Kidney (tissue), 14 donors: ENCODE measurements around the gene OR56A3. TPM values are rescaled to one million over a fixed set of nuclear protein-coding genes. Genes with fewer than 3 reads are reported as not detected.

Source experiments
- DNase-seq, 5 donors: peaks; one replicate each; pipeline ENCODE4 v3.0.0-alpha.2; 2013 to 2020
- FAIRE-seq: peaks from 2 replicates; lab custom pipeline; 2012; peaks lifted over from hg19 to GRCh38; lab: Jason Lieb, UNC
- H3K27ac ChIP-seq, 2 donors: one replicate each; pipeline ENCODE4 v1.7.0; 2013; ENCODE audit warnings: low read depth in 2 of 2, low read length in 2 of 2, inconsistent platforms in 1 of 2
- H3K27me3 ChIP-seq: one replicate; pipeline ENCODE4 v1.7.1; 2013; ENCODE audit warnings: low read length, inconsistent platforms; ENCODE audit not compliant: control insufficient read depth, insufficient read depth
- H3K36me3 ChIP-seq, 3 donors: one replicate each; pipeline versions ENCODE4 v1.7.0 to v1.7.1; 2013; ENCODE audit warnings: low read length in 3 of 3, control low read depth in 1 of 3, inconsistent platforms in 1 of 3; ENCODE audit not compliant: insufficient read depth in 3 of 3, control insufficient read depth in 2 of 3
- H3K4me1 ChIP-seq, 3 donors: one replicate each; pipeline versions ENCODE4 v1.7.0 to v1.7.1; 2013; ENCODE audit warnings: low read length in 3 of 3, inconsistent platforms in 1 of 3, low read depth in 1 of 3; ENCODE audit not compliant: control insufficient read depth in 2 of 3, insufficient read depth in 2 of 3
- H3K4me3 ChIP-seq, 3 donors: one replicate each; pipeline versions ENCODE4 v1.7.0 to v1.8.1; 2013; ENCODE audit warnings: low read length in 3 of 3, control low read depth in 1 of 3, inconsistent platforms in 1 of 3
- H3K9ac ChIP-seq, 3 donors: one replicate each; pipeline versions ENCODE4 v1.7.0 to v1.7.1; 2013; ENCODE audit warnings: low read length in 3 of 3, control low read depth in 1 of 3, inconsistent platforms in 1 of 3
- H3K9me3 ChIP-seq, 3 donors: one replicate each; pipeline versions ENCODE4 v1.7.0 to v1.7.1; 2013; ENCODE audit warnings: low read length in 3 of 3, control low read depth in 1 of 3, inconsistent platforms in 1 of 3; ENCODE audit not compliant: control insufficient read depth in 2 of 3, insufficient read depth in 1 of 3
- intact Hi-C: fragments of 100-400 bp; cut with DNase I; formaldehyde crosslinking; loops from one replicate; pipeline ENCODE4 v1.11.1; 2022
- polyA plus RNA-seq: library from polyadenylated mRNA; stranded (reverse); fragments of 350-450 nt; fragmentation: Illumina TruSeq; extraction: RNeasy Lipid Tissue Mini Kit (QIAGEN cat#74804); gene quantifications from one replicate; pipeline ENCODE4 v1.2.3, GENCODE V29; 2014; ENCODE audit warnings: low read depth, low replicate concordance; ENCODE audit not compliant: insufficient read depth
- total RNA-seq: library from RNA; stranded (reverse); fragmentation: NEBNext Ultra II Directional; extraction: Animal tissue kit (Norgen Biotek cat#: 25700); gene quantifications from one replicate; pipeline ENCODE4 v1.2.1, GENCODE V29; 2021
- TF ChIP-seq, protein P1 (sequence below): IDR thresholded peaks from 3 replicates; pipeline ENCODE4 v1.5.1; 2012; ENCODE audit warnings: mild to moderate bottlenecking, moderate library complexity, borderline replicate concordance; ENCODE audit not compliant: insufficient read depth; ENCODE audit errors: extremely low read depth
- donor health status: control.
- donor health status: control.
- donor health status: control.
- donor health status: control.
- donor health status: control.
- donor health status: DM: yes; HTN: yes; CAD: no.
- donor health status: Normal renal cell carcinoma (clear cell type).

Gene OR56A3
- total and polyA plus RNA-seq, 2 donors from 2014 or later: not detected

DNA sequence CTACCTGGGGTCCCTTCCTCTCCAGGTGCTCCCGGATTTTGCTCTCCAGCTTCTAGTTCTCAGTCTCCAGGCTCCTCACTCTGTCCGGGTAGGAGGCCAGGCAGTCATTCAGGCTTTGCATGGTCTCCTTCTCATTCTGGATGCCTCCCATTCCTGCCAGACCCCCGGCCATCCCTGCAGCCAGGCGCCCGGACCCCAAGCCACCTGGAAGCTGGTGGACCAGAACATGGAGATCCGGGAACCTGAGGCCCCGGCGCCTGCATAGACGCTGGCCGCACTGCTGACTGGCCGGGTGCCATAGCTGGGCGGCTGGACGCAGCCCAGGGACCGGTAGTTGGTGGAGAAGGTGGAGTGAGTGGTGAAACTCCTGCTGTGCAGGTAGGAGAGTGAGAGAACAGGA lies 52.7 kb downstream of the OR56A3 start:
- TF ChIP-seq, protein P1, sequence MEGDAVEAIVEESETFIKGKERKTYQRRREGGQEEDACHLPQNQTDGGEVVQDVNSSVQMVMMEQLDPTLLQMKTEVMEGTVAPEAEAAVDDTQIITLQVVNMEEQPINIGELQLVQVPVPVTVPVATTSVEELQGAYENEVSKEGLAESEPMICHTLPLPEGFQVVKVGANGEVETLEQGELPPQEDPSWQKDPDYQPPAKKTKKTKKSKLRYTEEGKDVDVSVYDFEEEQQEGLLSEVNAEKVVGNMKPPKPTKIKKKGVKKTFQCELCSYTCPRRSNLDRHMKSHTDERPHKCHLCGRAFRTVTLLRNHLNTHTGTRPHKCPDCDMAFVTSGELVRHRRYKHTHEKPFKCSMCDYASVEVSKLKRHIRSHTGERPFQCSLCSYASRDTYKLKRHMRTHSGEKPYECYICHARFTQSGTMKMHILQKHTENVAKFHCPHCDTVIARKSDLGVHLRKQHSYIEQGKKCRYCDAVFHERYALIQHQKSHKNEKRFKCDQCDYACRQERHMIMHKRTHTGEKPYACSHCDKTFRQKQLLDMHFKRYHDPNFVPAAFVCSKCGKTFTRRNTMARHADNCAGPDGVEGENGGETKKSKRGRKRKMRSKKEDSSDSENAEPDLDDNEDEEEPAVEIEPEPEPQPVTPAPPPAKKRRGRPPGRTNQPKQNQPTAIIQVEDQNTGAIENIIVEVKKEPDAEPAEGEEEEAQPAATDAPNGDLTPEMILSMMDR: no peak
- no peaks in the 10 kb centered on the region for H3K27me3 ChIP-seq
- intact Hi-C loops: no loop called here
- no peak overlapping the region for H3K27ac ChIP-seq
- H3K9ac ChIP-seq: no peak overlapping the region
- no peak overlapping the region for H3K4me3 ChIP-seq
- no peaks in the 10 kb centered on the region for H3K4me1 ChIP-seq
- FAIRE-seq (no peak), DNase-seq (peak in 1 of 5 donors; percentile 69)
- H3K36me3 ChIP-seq: no peaks in the 10 kb centered on the region
- H3K9me3 ChIP-seq: no peaks in the 10 kb centered on the region

Other genes starting within 250 kb of the OR56A3 start
- gene OR56B1, start 205.8 kb upstream of the OR56A3 start, total RNA-seq: 0.28 TPM
- gene OR56B1, start 205.8 kb upstream of the OR56A3 start, polyA plus RNA-seq: not detected
- gene OR52N4, start 188.0 kb upstream of the OR56A3 start, total RNA-seq: 0.60 TPM
- gene OR52N4, start 188.0 kb upstream of the OR56A3 start, polyA plus RNA-seq: not detected
- not detected for gene OR52N5, start 158.9 kb upstream of the OR56A3 start, total RNA-seq
- not detected for gene OR52N5, start 158.9 kb upstream of the OR56A3 start, polyA plus RNA-seq
- gene OR52N1, start 151.0 kb upstream of the OR56A3 start, total RNA-seq: not detected
- gene OR52N1, start 151.0 kb upstream of the OR56A3 start, polyA plus RNA-seq: not detected
- not detected for gene OR52N2, start 133.3 kb upstream of the OR56A3 start, total RNA-seq
- gene OR52N2, start 133.3 kb upstream of the OR56A3 start, polyA plus RNA-seq: not detected
- gene OR52E6, start 100.4 kb upstream of the OR56A3 start, total RNA-seq: not detected
- not detected for gene OR52E6, start 100.4 kb upstream of the OR56A3 start, polyA plus RNA-seq
- gene OR52E8, start 84.6 kb upstream of the OR56A3 start, total RNA-seq: 0.25 TPM
- gene OR52E8, start 84.6 kb upstream of the OR56A3 start, polyA plus RNA-seq: not detected
- gene OR52E4, start 61.6 kb upstream of the OR56A3 start, total RNA-seq: not detected
- gene OR52E4, start 61.6 kb upstream of the OR56A3 start, polyA plus RNA-seq: not detected
- not detected for gene OR52E5, start 49.0 kb upstream of the OR56A3 start, total RNA-seq
- gene OR52E5, start 49.0 kb upstream of the OR56A3 start, polyA plus RNA-seq: not detected
- not detected for gene OR56A5, start 26.2 kb downstream of the OR56A3 start, total RNA-seq
- not detected for gene OR56A5, start 26.2 kb downstream of the OR56A3 start, polyA plus RNA-seq
- gene OR52L1, start 44.7 kb downstream of the OR56A3 start, total RNA-seq: not detected
- gene OR52L1, start 44.7 kb downstream of the OR56A3 start, polyA plus RNA-seq: not detected
- 0.09 TPM for gene OR56A4, start 64.7 kb downstream of the OR56A3 start, total RNA-seq
- not detected for gene OR56A4, start 64.7 kb downstream of the OR56A3 start, polyA plus RNA-seq
- gene OR56A1, start 88.5 kb downstream of the OR56A3 start, total RNA-seq: 0.03 TPM
- not detected for gene OR56A1, start 88.5 kb downstream of the OR56A3 start, polyA plus RNA-seq
- gene OR56B4, start 165.4 kb downstream of the OR56A3 start, total RNA-seq: not detected
- gene OR56B4, start 165.4 kb downstream of the OR56A3 start, polyA plus RNA-seq: not detected
- gene OR52B2, start 228.1 kb downstream of the OR56A3 start, total RNA-seq: not detected
- gene OR52B2, start 228.1 kb downstream of the OR56A3 start, polyA plus RNA-seq: not detected